Cardiac fibroblast (primary cell): ENCODE data around the gene SKA2.

Source experiments
- DNase-seq, 2 donors: peaks; one replicate each; pipeline versions ENCODE4 v3.0.0 to v3.0.0-alpha.2; 2010; ENCODE audit warnings: low read depth in 2 of 2
- H3K4me3 ChIP-seq, 2 donors: replicated peaks in 1 of 2; 1 replicate in 1 of 2; 2 replicates in 1 of 2; pipeline ENCODE4 v1.5.1; 2011; ENCODE audit warnings: low read depth in 2 of 2, low read length in 2 of 2, mild to moderate bottlenecking in 2 of 2, moderate library complexity in 1 of 2
- CTCF ChIP-seq: IDR thresholded peaks from one replicate; pipeline ENCODE4 v1.5.1; 2011; ENCODE audit warnings: low read depth, mild to moderate bottlenecking, low read length, inconsistent platforms

SKA2 gene

GRCh38 chr17:59067340-59067739 lies 87.6 kb downstream of the SKA2 start:
- DNase-seq, result no peak
- TF ChIP-seq CTCF, result no peak
- no peak overlapping the region for H3K4me3 ChIP-seq

DNA sequence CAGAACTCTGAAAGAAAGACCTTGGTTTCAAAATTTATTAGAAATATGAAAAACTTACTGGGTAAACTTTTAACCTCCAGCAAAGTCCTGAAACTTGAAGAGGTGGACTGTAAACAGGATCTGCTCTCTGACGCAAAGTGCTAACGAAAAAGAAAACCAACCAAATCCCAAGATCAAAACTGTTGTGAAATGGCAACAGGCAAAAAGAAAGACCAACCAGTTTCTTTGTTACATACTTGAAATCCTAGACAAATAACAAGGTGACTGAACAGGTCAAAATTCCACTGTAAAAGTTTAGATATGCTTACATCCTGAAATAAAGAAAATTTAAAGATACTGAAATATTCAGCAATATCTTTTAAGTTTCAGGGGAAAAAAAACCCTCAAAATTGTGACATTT lies 92.5 kb downstream of the SKA2 start:
- no peak overlapping the region for H3K4me3 ChIP-seq
- no peak for TF ChIP-seq CTCF
- DNase-seq, result no peak
